Inferior parietal cortex (tissue), 1 donor: Measurements from ENCODE around the gene RTN4RL1.

Experiments
- DNase-seq: peaks from one replicate; pipeline ENCODE4 v3.0.0-alpha.2; 2016; ENCODE audit errors: extremely low spot score

RTN4RL1 gene

DNA sequence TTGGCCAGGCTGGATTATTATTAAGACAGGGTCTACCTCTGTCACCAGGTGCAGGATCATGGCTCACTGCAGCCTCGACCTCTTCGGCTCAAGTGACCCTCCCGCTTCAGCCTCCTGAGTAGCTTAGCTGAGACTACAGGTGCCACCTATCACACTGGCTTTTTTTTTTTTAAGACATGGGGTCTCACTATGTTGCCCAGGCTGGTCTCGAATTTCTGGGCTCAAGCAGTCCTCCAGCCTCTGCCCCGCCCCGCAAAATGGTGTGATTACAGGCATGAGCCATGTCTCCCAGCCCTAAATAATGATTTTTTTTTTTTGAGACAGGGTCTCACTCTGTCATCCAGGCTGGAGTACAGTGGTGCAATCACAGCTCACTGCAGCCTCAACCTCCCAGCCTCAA lies 22.5 kb upstream of the RTN4RL1 start:
- no peak for DNase-seq

GRCh38 chr17:2044263-2044894 lies 19.2 kb upstream of the RTN4RL1 start:
- no peak for DNase-seq

DNA sequence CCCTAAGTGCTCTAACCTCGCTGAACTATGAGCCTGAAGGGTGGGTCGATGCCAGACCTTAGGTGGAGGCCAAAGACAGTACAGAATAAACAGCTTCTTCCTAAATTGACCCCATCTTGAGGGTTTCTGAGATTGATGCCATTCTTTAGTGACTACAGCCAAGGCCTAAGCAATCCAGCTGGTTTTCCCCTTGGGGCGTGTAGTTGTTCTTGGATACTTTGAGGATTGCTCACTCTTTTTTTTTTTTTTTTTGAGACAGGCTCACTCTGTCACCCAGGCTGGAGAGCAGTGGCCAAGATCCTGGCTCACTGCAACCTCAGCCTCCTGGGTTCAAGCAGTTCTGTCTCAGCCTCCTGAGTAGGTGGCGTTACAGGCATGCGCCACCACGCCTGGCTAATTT lies 18.7 kb upstream of the RTN4RL1 start:
- DNase-seq = no peak

GRCh38 chr17:2042933-2043332 lies 17.8 kb upstream of the RTN4RL1 start:
- DNase-seq = no peak

DNA sequence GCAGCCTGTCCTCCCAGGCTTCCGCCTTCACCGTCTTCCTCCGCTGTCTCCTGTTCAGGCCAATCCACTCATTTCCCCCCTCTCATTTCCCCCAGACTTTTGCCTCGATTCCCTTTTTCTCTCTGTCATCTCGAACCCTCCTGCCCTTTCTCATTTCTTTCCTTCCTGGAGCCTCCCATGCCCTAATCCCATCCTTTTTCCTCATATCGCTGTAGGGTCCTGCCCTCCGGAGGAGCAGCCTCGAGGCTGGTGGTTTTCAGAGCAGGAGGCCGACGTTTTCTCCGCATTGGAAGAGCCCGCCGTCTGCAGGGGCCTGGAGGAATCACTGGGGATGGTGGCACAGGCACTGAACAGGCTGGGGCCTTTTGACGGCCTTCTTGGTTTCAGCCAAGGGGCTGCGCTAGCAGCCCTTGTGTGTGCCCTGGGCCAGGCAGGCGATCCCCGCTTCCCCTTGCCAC lies 17.3 kb upstream of the RTN4RL1 start:
- no peak for DNase-seq

GRCh38 chr17:2041561-2042389 lies 16.6 kb upstream of the RTN4RL1 start, which contains the start of gene OVCA2:
TSS of gene OVCA2 (plus strand) at chr17:2042022. CDS start at chr17:2042048, 26 bp downstream.
- DNase-seq = peak; percentile 96

DNA sequence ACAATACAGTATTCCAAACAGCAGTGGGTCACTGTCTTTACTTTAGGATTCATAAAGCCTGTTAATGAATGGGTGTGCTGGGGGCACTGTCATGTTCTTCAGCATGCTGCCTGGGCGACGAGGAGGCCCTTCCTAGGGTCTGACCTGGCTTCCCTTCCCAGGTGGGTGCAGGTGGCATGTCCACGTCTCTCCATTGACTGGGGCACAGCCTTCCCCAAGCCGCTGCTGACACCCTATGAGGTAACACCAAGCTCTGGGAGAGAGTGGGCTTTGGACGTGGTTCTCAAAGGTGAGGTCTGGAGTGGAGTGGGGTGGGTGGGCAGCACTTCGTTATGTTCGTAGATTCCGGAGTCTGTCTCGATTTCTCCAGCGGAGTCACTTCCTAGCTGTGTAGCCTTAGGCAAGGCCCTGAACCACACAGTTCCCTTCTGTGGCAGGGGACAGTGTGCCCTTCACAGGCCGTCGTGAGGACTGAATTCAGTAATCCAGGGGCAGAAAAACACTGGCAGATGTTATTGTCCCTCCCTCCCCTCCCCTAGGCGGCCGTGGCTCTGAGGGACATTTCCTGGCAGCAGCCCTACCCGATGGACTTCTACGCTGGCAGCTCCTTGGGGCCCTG lies 15.9 kb upstream of the RTN4RL1 start:
- DNase-seq = no peak

GRCh38 chr17:2040219-2040827 lies 15.2 kb upstream of the RTN4RL1 start:
- DNase-seq = no peak

GRCh38 chr17:2037155-2037554 lies 12.0 kb upstream of the RTN4RL1 start:
- no peak for DNase-seq

- no peak for DNase-seq
These were observed 10.7 kb upstream of the RTN4RL1 start for GRCh38 chr17:2035541-2036488.

- no peak for DNase-seq
These were observed 9.8 kb upstream of the RTN4RL1 start for GRCh38 chr17:2034806-2035540.

GRCh38 chr17:2034157-2034556 lies 9.0 kb upstream of the RTN4RL1 start:
- DNase-seq = no peak

GRCh38 chr17:2033153-2033552 lies 8.0 kb upstream of the RTN4RL1 start:
- DNase-seq = no peak

DNA sequence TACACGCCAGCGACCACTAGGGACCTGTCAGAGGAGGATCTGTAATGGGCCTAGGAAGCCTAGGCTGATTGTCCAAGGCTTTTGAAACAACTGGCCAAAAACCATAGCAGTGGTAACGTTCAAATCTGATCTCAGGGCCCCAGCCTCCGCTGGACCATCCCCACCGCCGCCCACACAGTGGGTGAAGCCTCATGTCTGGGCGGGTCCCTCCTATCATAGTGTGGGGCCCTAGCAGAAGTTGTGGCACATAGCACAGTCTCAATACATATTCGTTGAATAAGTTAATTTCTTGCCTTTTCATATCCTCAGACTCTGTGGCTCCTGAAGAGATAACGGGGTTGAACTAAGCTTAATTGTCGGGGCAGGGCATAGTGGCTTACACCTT lies 5.6 kb upstream of the RTN4RL1 start:
- DNase-seq = no peak

GRCh38 chr17:2029911-2030778 lies 5.0 kb upstream of the RTN4RL1 start, which contains the start of gene DPH1:
TSS of gene DPH1 (plus strand) at chr17:2030153. CDS start at chr17:2030170, 17 bp downstream.
- DNase-seq = peak; percentile 85

GRCh38 chr17:2028737-2029136 lies 3.6 kb upstream of the RTN4RL1 start:
- DNase-seq = no peak

- no peak for DNase-seq
These were observed 3.1 kb upstream of the RTN4RL1 start for GRCh38 chr17:2028234-2028614.

DNA sequence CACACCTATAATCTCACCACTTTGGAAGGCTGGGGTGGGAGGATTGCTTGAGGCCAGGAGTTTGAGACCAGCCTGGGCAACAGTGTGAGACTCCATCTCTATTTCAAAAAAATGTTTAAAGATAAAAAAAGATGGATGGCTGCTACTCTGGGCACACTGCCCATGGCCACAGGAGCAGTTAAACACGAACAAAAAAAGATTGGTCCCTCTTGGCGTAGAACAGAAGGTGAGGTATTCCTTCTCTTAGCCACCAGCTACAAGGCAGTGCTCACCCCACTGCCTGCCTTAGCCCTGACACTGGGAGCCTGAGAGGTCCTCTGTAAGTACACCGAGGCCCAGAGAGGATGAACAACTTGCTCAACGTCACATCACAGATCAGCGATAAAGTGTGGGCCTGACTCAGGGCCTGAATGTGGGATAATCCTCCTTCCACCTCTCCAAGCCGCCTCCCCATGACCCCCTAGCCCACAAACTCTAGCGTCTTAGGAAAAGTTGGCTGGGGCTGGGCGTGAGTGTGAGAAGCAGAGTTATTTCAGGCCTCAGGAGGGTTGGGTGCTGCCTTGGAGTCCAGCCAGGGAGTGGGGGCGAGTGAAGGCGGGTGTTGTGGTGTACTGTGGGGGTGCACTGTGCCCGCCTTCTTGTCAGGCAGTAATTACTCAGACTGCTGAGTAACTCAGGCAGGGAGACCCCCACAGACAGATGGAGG lies 2.5 kb upstream of the RTN4RL1 start:
- DNase-seq = no peak
